Endodermal cell (in vitro differentiated cells): ENCODE measurements around the gene SYT1. TPM values are rescaled to one million over a fixed set of nuclear protein-coding genes. Genes with fewer than 3 reads are reported as not detected.

Experiments used
- DNase-seq: peaks from one replicate; pipeline ENCODE4 v3.0.0-alpha.2; 2017
- H3K27ac ChIP-seq: 2 replicates; pipeline ENCODE4 v1.5.1; 2013; ENCODE audit warnings: mild to moderate bottlenecking, low read depth, low read length, moderate library complexity
- H3K27me3 ChIP-seq: 2 replicates; pipeline ENCODE4 v1.6.1; 2013; ENCODE audit warnings: mild to moderate bottlenecking, low read length, moderate library complexity; ENCODE audit not compliant: insufficient read depth, control insufficient read depth, poor library complexity, severe bottlenecking
- H3K36me3 ChIP-seq: 2 replicates; pipeline ENCODE4 v1.7.0; 2013; ENCODE audit warnings: mild to moderate bottlenecking, low read length, moderate library complexity; ENCODE audit not compliant: control insufficient read depth, insufficient read depth
- H3K4me1 ChIP-seq: one replicate; pipeline ENCODE4 v1.7.0; 2013; ENCODE audit warnings: low read length; ENCODE audit not compliant: control insufficient read depth, insufficient read depth
- H3K4me3 ChIP-seq: 2 replicates; pipeline ENCODE4 v1.5.1; 2013; ENCODE audit warnings: mild to moderate bottlenecking, low read length, moderate library complexity
- H3K9ac ChIP-seq: 2 replicates; pipeline ENCODE4 v1.6.1; 2013; ENCODE audit warnings: mild to moderate bottlenecking, low read length, moderate library complexity; ENCODE audit not compliant: poor library complexity, severe bottlenecking; ENCODE audit errors: extremely low read depth
- H3K9me3 ChIP-seq: 2 replicates; pipeline ENCODE4 v1.6.1; 2013; ENCODE audit warnings: mild to moderate bottlenecking, low read length, moderate library complexity; ENCODE audit not compliant: control insufficient read depth
- H3K27ac Mint-ChIP-seq: 2 replicates; pipeline ENCODE4 v1.8.0; 2020; ENCODE audit warnings: mixed read lengths
- H3K27me3 Mint-ChIP-seq: 2 replicates; pipeline ENCODE4 v1.8.0; 2021; ENCODE audit warnings: mild to moderate bottlenecking, mixed read lengths; ENCODE audit not compliant: insufficient read depth
- H3K36me3 Mint-ChIP-seq: 2 replicates; pipeline ENCODE4 v1.8.0; 2020; ENCODE audit warnings: low read depth, mixed read lengths
- H3K4me1 Mint-ChIP-seq: 2 replicates; pipeline ENCODE4 v1.8.0; 2020; ENCODE audit warnings: mixed read lengths
- H3K4me3 Mint-ChIP-seq: 2 replicates; pipeline ENCODE4 v1.8.0; 2020; ENCODE audit warnings: mild to moderate bottlenecking, moderate library complexity, mixed read lengths
- H3K9me3 Mint-ChIP-seq: 2 replicates; pipeline ENCODE4 v1.8.0; 2020; ENCODE audit warnings: mild to moderate bottlenecking, mixed read lengths
- CTCF ChIP-seq: fragments of 200-600 bp; sonication (generic); conservative IDR thresholded peaks from 2 replicates; pipeline ENCODE4 v1.5.0; 2021; ENCODE audit warnings: antibody characterized with exemption, mild to moderate bottlenecking
- WGBS, 2 experiments: methylation state at CpG; one replicate each; pipeline versions ENCODE4 v1.1.5 to v1.1.7; 2013; ENCODE audit warnings: missing lambda C conversion rate in 2 of 2, mixed read lengths in 1 of 2; ENCODE audit not compliant: insufficient coverage in 1 of 2, insufficient read length in 1 of 2; 5-methylcytosine and 5-hydroxymethylcytosine counted together
- total RNA-seq, 2 donors: library from RNA; stranded (reverse); fragmentation: NEBNext Ultra II Directional in 1 of 2; extraction: Animal tissue kit (Norgen Biotek cat#: 25700) in 1 of 2; gene quantifications; 2 replicates in 1 of 2; 3 replicates in 1 of 2; pipeline ENCODE4 v1.2.1, GENCODE V29; 2021

SYT1 gene
- total RNA-seq, 2 donors from 2014 or later: 6.8 to 10.7 TPM

GRCh38 chr12:79482323-79482722, 617.7 kb downstream of the SYT1 start:
- H3K4me1 Mint-ChIP-seq: peaks cover 7% of the 10 kb centered on the region

GRCh38 chr12:79482921-79483320, 618.3 kb downstream of the SYT1 start:
- WGBS, 2 experiments: 74 to 93% methylated on average over 2 of the region's 2 CpGs

More at GRCh38 chr12:79482323-79482722, 617.7 kb downstream of the SYT1 start:
- no peaks in the 10 kb centered on the region for H3K36me3 Mint-ChIP-seq
- H3K36me3 ChIP-seq: no peaks in the 10 kb centered on the region
- H3K4me3 ChIP-seq: no peak overlapping the region
- 56 to 86% methylated on average over 2 to 4 of the region's 4 CpGs for WGBS, 2 experiments
- no peaks in the 10 kb centered on the region for H3K27me3 ChIP-seq
- no peak for TF ChIP-seq CTCF
- H3K9me3 Mint-ChIP-seq: no peaks in the 10 kb centered on the region
- H3K27me3 Mint-ChIP-seq: no peaks in the 10 kb centered on the region
- peaks cover 4% of the 10 kb centered on the region for H3K4me1 ChIP-seq
- peak; percentile 79 for DNase-seq
- no peak overlapping the region for H3K27ac Mint-ChIP-seq
- no peak overlapping the region for H3K27ac ChIP-seq
- no peak overlapping the region for H3K4me3 Mint-ChIP-seq
- no peak overlapping the region for H3K9ac ChIP-seq
- H3K9me3 ChIP-seq: no peaks in the 10 kb centered on the region

GRCh38 chr12:79486154-79486553, 621.6 kb downstream of the SYT1 start:
- Histone ChIP-seq H3K4me1 (peaks cover 4% of the 10 kb centered on the region), H3K36me3 (no peaks in the 10 kb centered on the region), H3K9ac (no peak overlapping the region), H3K4me3 (no peak overlapping the region), H3K27me3 (no peaks in the 10 kb centered on the region), H3K9me3 (no peaks in the 10 kb centered on the region), H3K27ac (no peak overlapping the region)
- H3K27me3 Mint-ChIP-seq: no peaks in the 10 kb centered on the region
- 87 to 90% methylated on average over 3 of the region's 3 CpGs for WGBS, 2 experiments
- H3K27ac Mint-ChIP-seq: no peak overlapping the region
- no peak overlapping the region for H3K4me3 Mint-ChIP-seq
- no peaks in the 10 kb centered on the region for H3K36me3 Mint-ChIP-seq
- H3K9me3 Mint-ChIP-seq: no peaks in the 10 kb centered on the region
- H3K4me1 Mint-ChIP-seq: peaks cover 7% of the 10 kb centered on the region
- TF ChIP-seq CTCF: no peak
- no peak for DNase-seq

More at GRCh38 chr12:79482921-79483320, 618.3 kb downstream of the SYT1 start:
- no peaks in the 10 kb centered on the region for H3K9me3 ChIP-seq
- no peak overlapping the region for H3K4me3 ChIP-seq
- no peaks in the 10 kb centered on the region for H3K9me3 Mint-ChIP-seq
- H3K4me1 Mint-ChIP-seq: peaks cover 7% of the 10 kb centered on the region
- H3K4me1 ChIP-seq: peaks cover 4% of the 10 kb centered on the region
- H3K36me3 Mint-ChIP-seq: no peaks in the 10 kb centered on the region
- H3K9ac ChIP-seq: no peak overlapping the region
- H3K27me3 Mint-ChIP-seq: no peaks in the 10 kb centered on the region
- H3K36me3 ChIP-seq: no peaks in the 10 kb centered on the region
- H3K27ac Mint-ChIP-seq: no peak overlapping the region
- no peaks in the 10 kb centered on the region for H3K27me3 ChIP-seq
- H3K4me3 Mint-ChIP-seq: no peak overlapping the region
- peak; percentile 45 for DNase-seq
- no peak for TF ChIP-seq CTCF
- H3K27ac ChIP-seq: no peak overlapping the region
